ENCODE data around the gene UBE4B. TPM values are rescaled to one million over a fixed set of nuclear protein-coding genes. Genes with fewer than 3 reads are reported as not detected.
A peak's percentile ranks its signal among the peaks of the same experiment; 100 is the strongest.
"Not testable (repeated sequence)": the region's sequence is repeated elsewhere in the genome, so short reads cannot be mapped to it uniquely, and the experiment has no call there.

UBE4B gene
- total RNA-seq, 1 donor from 2014 or later, result 36.2 TPM

DNA sequence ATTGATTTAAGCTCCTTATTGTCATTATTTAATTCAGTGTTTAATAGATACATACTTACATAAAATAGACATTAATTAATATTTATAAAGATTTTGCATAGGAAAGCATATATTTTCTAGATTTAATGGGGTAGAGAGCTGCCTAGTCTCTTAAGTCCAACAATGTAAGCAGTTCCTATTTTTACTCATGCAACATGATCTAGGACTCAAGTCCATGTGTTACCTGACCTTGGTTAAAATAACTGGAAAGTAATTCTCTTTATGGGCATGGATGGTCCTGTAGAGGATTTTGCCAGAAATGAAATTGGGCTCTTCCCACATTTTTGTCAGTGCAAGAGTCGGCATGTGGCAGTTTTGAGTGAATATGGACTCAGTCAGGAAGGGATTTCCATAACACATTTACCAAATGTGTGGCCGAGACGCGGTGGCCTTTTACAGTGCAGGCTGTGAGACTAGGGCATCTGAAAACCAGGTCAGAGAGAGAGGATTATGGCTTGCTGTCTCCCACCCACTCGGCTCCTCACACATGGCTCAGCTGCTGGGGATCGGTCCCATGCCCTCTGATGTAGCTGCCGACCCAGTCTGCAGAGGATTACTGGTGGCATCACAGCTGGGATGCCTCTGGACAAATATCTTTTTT, 171.4 kb downstream of the UBE4B start:
- H3K27ac ChIP-seq, result no peak overlapping the region
- no peaks in the 10 kb centered on the region for H3K27me3 ChIP-seq
- H3K9me3 ChIP-seq, result no peaks in the 10 kb centered on the region
- H3K4me3 ChIP-seq, result no peak overlapping the region
- no peaks in the 10 kb centered on the region for H3K4me1 ChIP-seq
- H3K36me3 ChIP-seq, result no peaks in the 10 kb centered on the region
- ATAC-seq (no peak), DNase-seq (no peak)
- TF ChIP-seq, protein P1, sequence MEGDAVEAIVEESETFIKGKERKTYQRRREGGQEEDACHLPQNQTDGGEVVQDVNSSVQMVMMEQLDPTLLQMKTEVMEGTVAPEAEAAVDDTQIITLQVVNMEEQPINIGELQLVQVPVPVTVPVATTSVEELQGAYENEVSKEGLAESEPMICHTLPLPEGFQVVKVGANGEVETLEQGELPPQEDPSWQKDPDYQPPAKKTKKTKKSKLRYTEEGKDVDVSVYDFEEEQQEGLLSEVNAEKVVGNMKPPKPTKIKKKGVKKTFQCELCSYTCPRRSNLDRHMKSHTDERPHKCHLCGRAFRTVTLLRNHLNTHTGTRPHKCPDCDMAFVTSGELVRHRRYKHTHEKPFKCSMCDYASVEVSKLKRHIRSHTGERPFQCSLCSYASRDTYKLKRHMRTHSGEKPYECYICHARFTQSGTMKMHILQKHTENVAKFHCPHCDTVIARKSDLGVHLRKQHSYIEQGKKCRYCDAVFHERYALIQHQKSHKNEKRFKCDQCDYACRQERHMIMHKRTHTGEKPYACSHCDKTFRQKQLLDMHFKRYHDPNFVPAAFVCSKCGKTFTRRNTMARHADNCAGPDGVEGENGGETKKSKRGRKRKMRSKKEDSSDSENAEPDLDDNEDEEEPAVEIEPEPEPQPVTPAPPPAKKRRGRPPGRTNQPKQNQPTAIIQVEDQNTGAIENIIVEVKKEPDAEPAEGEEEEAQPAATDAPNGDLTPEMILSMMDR (IDR thresholded peaks at IDR 0.05), result no peak
- intact Hi-C loops (cut with DNase I), result no loop called here

DNA sequence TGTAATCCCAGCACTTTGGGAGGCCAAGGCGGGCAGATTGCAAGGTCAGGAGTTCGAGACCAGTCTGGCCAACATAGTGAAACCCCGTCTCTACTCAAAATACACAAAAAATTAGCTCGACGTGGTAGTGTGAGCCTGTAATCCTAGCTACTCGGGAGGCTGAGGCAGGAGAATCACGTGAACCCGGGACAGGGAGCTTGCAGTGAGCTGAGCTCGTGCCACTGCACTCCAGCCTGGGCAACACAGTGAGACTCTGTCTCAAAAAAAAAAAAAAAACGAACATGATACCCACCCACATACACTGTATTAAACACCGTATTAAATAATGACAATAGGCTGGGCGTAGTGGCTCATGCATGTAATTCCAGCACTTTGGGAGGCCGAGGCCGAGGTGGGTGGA, 172.4 kb downstream of the UBE4B start:
- intact Hi-C loops (cut with DNase I); H3K4me3 ChIP-seq; DNase-seq; H3K27me3 ChIP-seq; H3K36me3 ChIP-seq; H3K9me3 ChIP-seq; ATAC-seq; H3K4me1 ChIP-seq; H3K27ac ChIP-seq: not testable (repeated sequence)

DNA sequence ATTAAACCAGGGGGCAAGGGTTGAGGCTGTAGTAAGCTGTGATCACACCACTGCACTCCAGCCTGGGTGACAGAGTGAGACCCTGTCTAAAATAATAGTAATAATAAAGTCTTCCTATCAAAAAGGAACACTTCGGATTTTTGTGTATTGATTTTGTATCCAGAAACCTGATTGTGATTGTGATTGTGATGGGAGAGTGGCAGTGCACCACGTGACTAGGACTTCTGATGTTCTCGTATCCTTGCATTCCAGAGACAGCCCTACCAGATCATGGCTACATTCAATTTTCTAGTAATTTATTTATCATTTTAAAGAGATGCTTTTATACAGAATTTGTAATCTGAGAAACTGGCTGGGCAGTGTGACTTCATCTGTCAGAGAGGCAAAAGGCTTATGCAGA, 175.1 kb downstream of the UBE4B start:
- DNase-seq, result no peak
- TF ChIP-seq, protein P1 (IDR thresholded peaks at IDR 0.05), result no peak

DNA sequence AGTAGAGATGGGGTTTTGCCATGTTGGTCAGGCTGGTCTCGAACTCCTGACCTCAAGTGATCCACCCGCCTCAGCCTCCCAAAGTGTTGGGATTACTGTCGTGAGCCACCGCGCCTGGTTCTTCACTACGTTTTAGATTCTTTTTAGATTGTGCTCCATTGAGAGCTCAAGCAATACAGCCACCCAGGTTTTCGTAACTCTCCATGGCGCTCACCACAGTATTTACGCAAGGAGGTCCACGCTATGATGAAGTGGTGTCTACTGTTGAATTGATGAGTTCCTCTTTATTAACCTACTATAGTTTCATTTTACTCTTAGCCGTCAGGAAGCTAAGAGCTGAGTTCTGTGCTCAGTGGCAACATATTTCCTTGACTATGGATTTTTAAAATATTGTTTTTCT, 175.8 kb downstream of the UBE4B start:
- Histone ChIP-seq H3K36me3 (no peaks in the 10 kb centered on the region), H3K27ac (peak overlapping the region; percentile 15), H3K4me1 (peaks cover 15% of the 10 kb centered on the region), H3K27me3 (no peaks in the 10 kb centered on the region), H3K4me3 (no peak overlapping the region), H3K9me3 (no peaks in the 10 kb centered on the region)
- TF ChIP-seq, protein P1 (IDR thresholded peaks at IDR 0.05), result no peak
- ATAC-seq (peak; percentile 0), DNase-seq (no peak)
- intact Hi-C loops (cut with DNase I), result no loop called here

More for the DNA sequence above, 175.1 kb downstream of the UBE4B start:
- H3K27me3 ChIP-seq, result no peaks in the 10 kb centered on the region
- ATAC-seq, result no peak
- H3K4me3 ChIP-seq, result no peak overlapping the region
- H3K36me3 ChIP-seq, result no peaks in the 10 kb centered on the region
- H3K4me1 ChIP-seq, result peaks cover 13% of the 10 kb centered on the region
- intact Hi-C loops (cut with DNase I), result no loop called here
- H3K9me3 ChIP-seq, result no peaks in the 10 kb centered on the region
- H3K27ac ChIP-seq, result no peak overlapping the region

DNA sequence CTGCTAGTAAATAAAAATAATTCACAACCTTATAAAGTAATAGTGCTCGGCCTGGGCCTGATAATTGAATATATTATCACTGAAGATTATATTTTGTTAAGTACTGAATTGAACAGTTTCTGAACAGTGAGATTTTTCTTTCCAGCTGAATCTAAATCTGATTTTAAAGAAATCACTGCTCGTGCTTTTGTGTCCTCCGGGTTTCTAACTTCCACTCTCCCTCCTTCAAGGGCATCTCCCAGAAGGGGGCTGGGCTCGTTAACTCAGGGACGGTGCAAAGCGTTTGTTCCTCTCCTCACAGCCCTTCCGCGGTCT, 176.8 kb downstream of the UBE4B start:
- H3K4me1 ChIP-seq, result peaks cover 23% of the 10 kb centered on the region
- no peak for ATAC-seq
- TF ChIP-seq, protein P1 (IDR thresholded peaks at IDR 0.05), result no peak
- peak overlapping the region; percentile 98 for H3K27ac ChIP-seq
- intact Hi-C loops (cut with DNase I), result no loop called here
- H3K9me3 ChIP-seq, result no peaks in the 10 kb centered on the region
- no peaks in the 10 kb centered on the region for H3K36me3 ChIP-seq
- DNase-seq, result no peak
- H3K4me3 ChIP-seq, result peak overlapping the region; percentile 90
- no peaks in the 10 kb centered on the region for H3K27me3 ChIP-seq

DNA sequence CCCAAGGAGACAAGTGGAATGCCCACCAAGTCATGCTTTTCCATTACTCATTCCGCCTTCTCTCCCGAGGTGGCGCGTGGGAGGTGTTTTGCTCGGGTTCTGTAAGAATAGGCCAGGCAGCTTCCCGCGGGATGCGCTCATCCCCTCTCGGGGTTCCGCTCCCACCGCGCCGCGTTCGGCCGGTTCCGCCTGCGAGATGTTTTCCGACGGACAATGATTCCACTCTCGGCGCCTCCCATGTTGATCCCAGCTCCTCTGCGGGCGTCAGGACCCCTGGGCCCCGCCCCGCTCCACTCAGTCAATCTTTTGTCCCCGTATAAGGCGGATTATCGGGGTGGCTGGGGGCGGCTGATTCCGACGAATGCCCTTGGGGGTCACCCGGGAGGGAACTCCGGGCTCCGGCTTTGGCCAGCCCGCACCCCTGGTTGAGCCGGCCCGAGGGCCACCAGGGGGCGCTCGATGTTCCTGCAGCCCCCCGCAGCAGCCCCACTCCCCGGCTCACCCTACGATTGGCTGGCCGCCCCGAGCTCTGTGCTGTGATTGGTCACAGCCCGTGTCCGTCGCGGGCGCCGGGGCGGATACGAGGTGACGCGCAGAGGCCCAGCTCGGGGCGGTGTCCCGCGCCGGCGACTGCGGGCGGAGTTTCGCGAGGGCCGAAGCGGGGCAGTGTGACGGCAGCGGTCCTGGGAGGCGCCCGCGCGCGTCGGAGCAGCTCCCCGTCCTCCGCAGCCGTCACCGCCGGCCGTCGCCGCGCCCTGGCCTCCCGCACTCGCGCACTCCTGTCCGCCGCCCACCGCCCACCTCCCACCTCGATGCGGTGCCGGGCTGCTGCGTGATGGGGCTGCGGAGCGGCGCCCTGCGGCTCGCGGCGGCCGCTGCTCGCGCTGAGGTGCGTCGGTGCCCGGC, 177.4 kb downstream of the UBE4B start, which contains the start of gene KIF1B:
KIF1B (plus strand) TSS at position 666 of the 906 bp plus-strand sequence. CDS start 21,759 bp downstream, outside the sequence.
- H3K27ac ChIP-seq, result peak within 1 kb of the TSS; percentile 98
- H3K4me1 ChIP-seq, result peaks cover 23% of the 10 kb centered on the region
- peak within 1 kb of the TSS; percentile 90 for H3K4me3 ChIP-seq
- intact Hi-C loops (cut with DNase I), result loop anchor here (10.0 kb wide), 1 partner anchor 125 kb away; no protein-coding TSS in a partner anchor
- no peaks in the 10 kb centered on the region for H3K36me3 ChIP-seq
- ATAC-seq, result peak; percentile 97
- no peaks in the 10 kb centered on the region for H3K27me3 ChIP-seq
- no peaks in the 10 kb centered on the region for H3K9me3 ChIP-seq
- peak; percentile 99 for DNase-seq
- TF ChIP-seq, protein P1 (IDR thresholded peaks at IDR 0.05), result peak; percentile 96
